ENCODE results near the gene PRRX2.

PRRX2 gene

GRCh38 chr9:129685220-129685932 is 19.9 kb downstream of the PRRX2 start:
- no peak for DNase-seq

DNA sequence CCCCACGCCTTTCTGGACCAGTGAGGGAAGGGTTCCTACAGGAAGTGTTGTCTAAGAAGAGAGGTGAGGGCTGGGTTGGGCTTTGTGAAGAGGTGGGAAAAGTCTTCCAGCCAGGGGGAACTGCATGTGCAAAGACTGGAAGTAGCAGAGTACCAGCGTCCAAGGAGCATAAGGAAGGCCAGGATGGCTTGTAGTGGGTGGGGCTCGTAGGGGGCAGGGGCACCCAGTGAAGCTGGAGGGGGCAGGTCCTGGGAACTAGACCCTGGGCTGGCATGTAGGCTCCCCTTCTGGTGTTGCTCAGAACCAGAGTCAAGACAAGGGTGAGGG is 20.4 kb downstream of the PRRX2 start:
- DNase-seq, result no peak

DNA sequence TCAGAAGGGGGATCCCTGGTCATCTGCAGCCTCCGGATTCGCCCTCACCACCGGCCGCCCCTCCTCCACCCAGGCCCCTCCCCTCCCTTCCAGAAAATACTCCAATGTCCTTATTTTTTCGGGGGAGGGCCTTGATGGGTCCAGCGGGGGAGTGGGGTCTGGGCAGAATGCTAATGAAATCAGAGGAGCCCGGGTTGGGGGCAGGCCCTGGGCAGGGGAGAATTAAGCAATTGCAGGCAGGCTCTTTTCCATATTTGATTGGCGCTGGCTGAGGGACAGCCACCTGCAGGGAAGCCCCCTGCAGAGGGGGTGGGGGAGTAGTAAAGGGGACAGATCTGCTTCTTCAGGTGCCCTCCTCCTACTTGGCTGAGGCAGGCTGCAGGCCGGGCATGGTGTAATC is 21.3 kb downstream of the PRRX2 start:
- no peak for DNase-seq

GRCh38 chr9:129687391-129687790 is 21.9 kb downstream of the PRRX2 start:
- DNase-seq, result no peak

DNA sequence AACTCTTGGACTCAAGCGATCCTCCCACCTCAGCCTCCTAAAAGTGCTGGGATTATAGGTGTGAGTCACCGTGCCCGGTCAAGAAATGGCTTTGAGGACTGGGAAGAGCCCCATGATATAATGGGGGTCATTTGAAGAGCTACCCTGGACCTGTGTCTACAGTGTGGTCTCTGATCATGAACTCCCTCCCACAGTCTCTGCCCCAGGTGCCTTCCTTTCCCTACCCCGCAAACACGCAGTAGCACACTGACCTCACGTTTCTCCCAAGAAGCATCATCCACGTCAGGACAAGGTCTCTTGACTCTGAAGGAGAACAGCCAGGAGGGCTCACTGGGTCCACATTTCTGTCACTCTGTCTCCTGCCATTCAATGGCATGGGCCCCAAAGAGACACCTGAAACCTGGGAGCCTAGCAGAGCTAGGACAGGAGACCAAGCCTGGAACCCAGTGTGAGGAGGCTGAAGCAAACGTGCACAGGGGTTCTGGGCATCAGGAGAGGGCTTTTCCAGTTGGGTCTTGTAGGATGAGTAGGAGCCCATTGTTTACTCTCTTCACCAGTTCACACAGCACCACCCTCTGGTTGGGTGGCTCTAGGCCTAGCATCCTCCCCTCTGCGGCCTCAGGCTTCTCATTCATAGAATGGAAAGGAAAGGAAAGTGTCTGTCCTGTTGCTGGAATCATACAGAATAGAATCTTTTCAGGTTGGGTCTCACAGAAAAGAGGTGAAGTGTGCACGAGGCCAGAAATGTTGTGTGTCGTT is 23.0 kb downstream of the PRRX2 start:
- DNase-seq, result no peak

- DNase-seq, result no peak
These were observed 27.1 kb downstream of the PRRX2 start for GRCh38 chr9:129692534-129692933.

GRCh38 chr9:129693741-129694140 is 28.3 kb downstream of the PRRX2 start:
- DNase-seq, result no peak

- DNase-seq, result no peak
These were observed 28.8 kb downstream of the PRRX2 start for GRCh38 chr9:129694243-129694646.

DNA sequence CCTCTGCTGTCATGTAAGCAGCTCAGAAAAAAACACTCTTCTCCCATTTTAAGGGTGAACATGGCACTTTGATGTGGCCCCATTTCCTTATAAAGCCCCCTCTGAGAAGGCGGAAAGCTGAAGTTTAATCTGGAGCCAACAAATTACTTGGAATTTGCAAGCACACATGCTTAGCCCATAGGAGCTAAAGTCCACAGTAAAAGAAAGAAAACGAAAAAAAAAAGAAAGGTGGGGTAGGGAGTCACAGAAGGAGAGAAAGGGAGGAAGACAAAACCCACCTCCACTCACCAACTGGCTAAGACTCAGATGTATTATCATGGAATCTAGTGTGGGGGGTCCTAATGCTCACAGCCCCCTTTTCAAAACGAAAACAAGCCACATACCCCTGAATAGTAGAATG is 30.4 kb downstream of the PRRX2 start:
- DNase-seq, result no peak

DNA sequence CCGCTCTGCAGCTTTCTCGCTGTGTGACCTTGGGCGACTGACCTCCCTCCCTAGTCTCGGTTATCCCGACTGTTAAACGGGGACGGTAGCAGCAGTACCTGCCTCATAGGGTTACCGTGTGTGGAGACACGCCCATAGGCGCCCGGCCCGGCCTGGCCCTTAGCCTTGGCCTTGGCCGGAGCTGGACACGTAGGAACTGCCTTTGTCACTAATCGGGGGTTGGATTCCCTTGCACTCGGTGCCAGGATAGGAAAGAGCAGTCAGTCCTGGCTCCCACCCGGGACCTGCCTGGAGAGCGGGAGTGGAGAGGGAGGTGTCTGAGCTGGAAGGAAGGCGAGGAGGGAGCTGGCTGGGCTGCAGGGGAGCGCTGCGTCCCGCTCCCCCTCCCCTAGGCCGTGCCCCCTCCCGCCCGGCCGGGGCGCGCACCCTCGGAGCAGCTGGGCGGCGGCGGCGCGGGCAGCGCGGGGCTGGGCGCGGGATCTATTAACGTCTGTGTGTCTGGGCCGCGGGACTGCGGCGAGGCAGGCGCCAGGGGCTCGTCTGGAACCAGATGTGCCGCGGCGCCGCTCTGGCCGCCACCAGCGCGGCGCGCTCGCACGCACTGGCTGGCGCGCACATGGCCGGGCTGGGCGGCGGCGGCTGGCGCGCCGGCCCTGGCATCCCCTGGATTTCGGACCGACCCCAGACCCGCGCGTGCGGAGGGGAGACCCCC is 31.7 kb downstream of the PRRX2 start:
- DNase-seq, result no peak

DNA sequence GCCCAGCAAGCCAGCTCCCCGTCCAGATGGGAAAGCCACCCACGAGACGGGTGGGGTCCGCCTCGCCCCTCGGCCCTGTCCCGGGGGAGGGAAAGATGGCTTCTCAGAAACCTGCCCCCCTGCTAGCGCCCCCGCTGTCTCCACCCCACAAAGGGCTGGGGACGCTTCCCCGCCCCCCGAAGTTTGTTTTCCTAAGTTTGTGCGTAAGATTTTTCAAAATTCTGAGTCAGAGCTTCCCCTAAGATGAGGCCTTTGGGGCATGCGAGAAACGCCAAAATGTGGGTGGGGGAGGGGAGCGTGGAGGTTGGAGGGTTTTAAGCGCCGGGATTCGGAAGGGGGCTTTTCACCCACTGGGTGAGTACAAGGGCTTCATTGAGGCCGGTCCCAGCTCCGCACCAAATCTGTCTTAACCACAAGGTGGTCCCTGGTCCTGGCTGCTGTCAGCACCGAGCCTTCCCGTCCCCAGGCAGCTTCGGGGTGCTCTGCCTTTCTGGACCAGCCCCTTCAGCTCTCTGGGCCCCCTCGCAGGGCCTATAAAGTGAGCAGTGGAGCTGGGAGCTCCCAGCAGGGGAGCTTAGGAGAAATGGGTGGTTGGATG is 32.3 kb downstream of the PRRX2 start:
- no peak for DNase-seq

DNA sequence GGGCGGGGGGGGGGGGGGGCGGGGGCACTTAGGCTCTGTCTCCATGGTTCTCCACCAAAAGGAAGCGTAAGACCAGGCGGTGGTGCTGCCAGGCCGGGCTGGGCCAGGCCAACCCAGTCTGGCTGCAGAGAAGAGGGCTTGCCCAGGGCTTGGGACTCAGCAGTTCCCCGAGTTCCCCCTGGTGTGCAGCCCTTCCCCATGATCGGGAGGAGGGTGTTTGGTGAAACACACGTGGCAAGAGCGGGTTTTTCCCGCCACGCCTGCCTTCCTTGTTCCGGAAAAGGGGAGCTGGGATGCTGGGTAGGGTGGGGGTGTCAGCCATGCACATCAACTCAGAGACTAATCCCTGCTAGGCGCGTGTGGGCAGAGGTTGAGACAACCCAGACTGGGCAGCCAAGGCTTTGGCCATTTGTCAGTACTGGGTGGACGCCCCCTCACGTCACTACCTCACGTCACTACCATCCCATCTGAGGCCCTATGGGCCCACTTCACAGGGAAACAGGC is 32.9 kb downstream of the PRRX2 start:
- no peak for DNase-seq

- DNase-seq, result no peak
These were observed 35.6 kb downstream of the PRRX2 start for GRCh38 chr9:129701054-129701453.

GRCh38 chr9:129701549-129701948 is 36.1 kb downstream of the PRRX2 start:
- DNase-seq, result no peak

- DNase-seq, result no peak
These were observed 37.4 kb downstream of the PRRX2 start for GRCh38 chr9:129702589-129703520.

- DNase-seq, result no peak
These were observed 38.4 kb downstream of the PRRX2 start for GRCh38 chr9:129703667-129704355.

DNA sequence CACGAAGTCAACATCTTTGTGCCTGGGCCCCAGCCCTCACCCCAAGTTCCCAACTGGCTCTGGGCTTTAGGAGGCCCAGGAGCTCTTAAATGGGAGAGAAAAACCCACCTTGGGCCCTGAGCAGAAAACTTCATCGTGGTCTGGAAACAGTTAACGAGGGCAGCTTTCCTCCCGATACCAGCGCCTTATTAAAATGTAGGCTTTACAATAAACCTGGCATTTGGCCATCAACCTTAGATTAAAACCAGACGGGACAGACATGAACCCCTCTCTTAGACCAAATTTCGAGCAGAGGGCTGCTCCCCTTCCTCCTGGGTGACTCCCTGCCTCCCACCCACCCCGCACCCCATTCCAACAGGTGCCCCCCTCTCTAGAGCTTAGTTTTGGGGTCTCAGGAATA is 39.4 kb downstream of the PRRX2 start:
- DNase-seq, result no peak

DNA sequence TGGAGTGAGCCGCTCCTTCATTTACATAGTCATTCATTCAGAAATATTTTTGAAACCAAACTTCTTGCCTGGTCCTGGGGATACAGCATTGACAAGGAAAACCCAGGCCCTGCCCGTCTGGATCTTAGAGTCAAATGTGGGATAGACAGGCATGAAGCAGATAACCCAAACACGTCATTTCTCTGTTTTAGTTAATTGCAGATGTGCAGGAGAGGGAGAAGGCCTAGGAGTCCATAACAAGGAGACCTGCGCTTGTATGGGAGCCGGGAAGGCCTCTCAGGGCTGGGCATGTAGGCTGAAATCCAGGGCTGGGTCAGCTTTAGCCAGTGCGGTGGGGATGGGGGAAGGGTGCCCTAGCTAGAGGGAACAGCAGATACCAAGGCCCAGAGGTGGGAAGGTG is 43.3 kb downstream of the PRRX2 start:
- no peak for DNase-seq

- no peak for DNase-seq
These were observed 44.2 kb downstream of the PRRX2 start for GRCh38 chr9:129709438-129710168.

- DNase-seq, result no peak
These were observed 44.7 kb downstream of the PRRX2 start for GRCh38 chr9:129710169-129710453.

Data from CD4-positive, alpha-beta T cell treated with Interferon gamma for 1 hour (primary cell).